Muscle layer of duodenum (tissue), 2 donors: Measurements from ENCODE around the gene MYL12A.
"Not testable (repeated sequence)": the region's sequence is repeated elsewhere in the genome, so short reads cannot be mapped to it uniquely, and the experiment has no call there.

Source experiments
- H3K27ac ChIP-seq: one replicate; pipeline ENCODE4 v1.7.0; 2013; ENCODE audit warnings: mild to moderate bottlenecking, low read length
- H3K27me3 ChIP-seq: one replicate; pipeline ENCODE4 v1.7.0; 2013; ENCODE audit warnings: low read depth, mild to moderate bottlenecking, control low read depth, low read length
- H3K36me3 ChIP-seq, 2 donors: one replicate each; pipeline ENCODE4 v1.7.0; 2013; ENCODE audit warnings: low read length in 2 of 2, control low read depth in 1 of 2, mild to moderate bottlenecking in 1 of 2; ENCODE audit not compliant: insufficient read depth in 2 of 2, control insufficient read depth in 1 of 2
- H3K4me1 ChIP-seq, 2 donors: one replicate each; pipeline ENCODE4 v1.7.0; 2013; ENCODE audit warnings: low read length in 2 of 2, mild to moderate bottlenecking in 2 of 2, control low read depth in 1 of 2, moderate library complexity in 1 of 2; ENCODE audit not compliant: insufficient read depth in 2 of 2, control insufficient read depth in 1 of 2
- H3K4me3 ChIP-seq, 2 donors: one replicate each; pipeline ENCODE4 v1.7.0; 2013; ENCODE audit warnings: low read length in 2 of 2, low read depth in 1 of 2, mild to moderate bottlenecking in 1 of 2
- H3K9me3 ChIP-seq, 2 donors: one replicate each; pipeline ENCODE4 v1.7.0; 2013; ENCODE audit warnings: low read length in 2 of 2, control low read depth in 1 of 2, mild to moderate bottlenecking in 1 of 2; ENCODE audit not compliant: control insufficient read depth in 1 of 2
- donor health status: healthy.

Gene MYL12A

DNA sequence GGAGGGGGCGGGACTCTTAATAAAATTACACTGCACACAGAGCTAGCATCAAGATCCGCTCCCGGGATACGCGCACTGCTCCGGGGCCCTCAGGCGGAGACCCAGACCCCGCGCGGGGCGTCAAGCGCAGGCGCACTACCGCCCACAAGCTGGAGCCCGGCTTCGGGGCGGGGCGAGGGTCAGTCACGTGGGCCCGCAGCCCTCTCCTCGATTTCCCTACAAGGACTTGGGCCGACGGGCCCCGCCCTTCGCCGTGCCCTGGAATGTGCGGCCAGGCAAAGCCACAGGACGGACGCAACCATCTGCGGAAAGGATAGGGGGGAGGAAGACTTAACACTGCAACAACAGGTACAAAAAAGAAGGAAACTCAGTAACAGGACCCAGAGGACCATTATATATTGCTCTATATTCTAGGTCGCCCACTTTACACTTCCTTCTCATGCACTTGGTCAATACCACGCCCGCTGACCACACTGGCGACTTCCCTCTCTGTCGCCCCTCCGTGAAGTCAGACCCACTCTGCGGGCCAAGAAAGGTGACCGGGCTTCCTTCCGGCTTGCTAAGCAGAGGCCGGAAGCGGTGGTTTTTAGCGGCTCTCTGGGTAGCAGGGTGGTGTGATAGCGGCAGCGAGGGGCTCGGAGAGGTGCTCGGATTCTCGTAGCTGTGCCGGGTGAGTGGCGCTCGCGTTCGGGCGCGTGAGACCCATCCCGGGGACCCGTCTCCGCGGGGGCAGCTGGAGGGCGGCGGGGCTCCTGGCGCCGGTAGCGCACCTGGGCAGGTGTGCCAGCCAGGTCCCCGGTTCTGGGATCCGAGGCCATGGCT, at the start of gene MYL12A:
MYL12A (plus strand) TSS at position 562 of the 822 bp plus-strand sequence. CDS start 5,447 bp downstream, outside the sequence.
- peaks cover 11 to 21% of the 10 kb centered on the region in 2 donors for H3K36me3 ChIP-seq
- no peaks in the 10 kb centered on the region for H3K27me3 ChIP-seq
- no peaks in the 10 kb centered on the region for H3K9me3 ChIP-seq
- peak within 1 kb of the TSS; percentile 93 to 98 for H3K4me3 ChIP-seq
- H3K4me1 ChIP-seq, result peaks cover 9 to 18% of the 10 kb centered on the region in 2 donors
- peak within 1 kb of the TSS; percentile 100 for H3K27ac ChIP-seq

DNA sequence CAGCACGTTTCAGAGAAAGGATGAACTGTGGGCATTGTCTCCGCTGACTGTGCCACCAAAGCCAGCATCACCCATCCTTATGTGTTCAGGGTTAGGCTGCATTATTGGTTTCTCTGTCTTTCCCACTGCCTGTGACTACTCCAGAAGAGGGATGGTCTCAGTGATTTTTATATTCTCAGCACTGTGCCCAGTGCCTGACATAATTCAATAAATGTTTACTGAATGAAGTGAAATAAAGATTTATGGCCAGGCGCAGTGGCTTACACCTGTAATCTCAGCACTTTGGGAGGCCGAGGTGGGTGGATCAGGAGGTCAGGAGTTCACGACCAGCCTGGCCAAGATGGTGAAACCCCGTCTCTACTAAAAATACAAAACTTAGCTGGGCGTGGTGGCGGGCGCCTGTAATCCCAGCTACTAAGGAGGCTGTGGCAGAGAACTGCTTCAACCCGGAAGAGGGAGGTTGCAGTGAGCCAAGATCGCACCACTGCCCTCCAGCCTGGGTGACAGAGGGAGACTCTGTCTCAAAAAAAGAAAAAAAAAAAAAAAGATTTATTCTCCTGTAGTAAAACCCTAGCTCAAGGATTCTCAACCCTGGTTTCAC, 49.2 kb upstream of the MYL12A start:
- not testable (repeated sequence) for H3K9me3 ChIP-seq, H3K4me1 ChIP-seq, H3K27ac ChIP-seq

DNA sequence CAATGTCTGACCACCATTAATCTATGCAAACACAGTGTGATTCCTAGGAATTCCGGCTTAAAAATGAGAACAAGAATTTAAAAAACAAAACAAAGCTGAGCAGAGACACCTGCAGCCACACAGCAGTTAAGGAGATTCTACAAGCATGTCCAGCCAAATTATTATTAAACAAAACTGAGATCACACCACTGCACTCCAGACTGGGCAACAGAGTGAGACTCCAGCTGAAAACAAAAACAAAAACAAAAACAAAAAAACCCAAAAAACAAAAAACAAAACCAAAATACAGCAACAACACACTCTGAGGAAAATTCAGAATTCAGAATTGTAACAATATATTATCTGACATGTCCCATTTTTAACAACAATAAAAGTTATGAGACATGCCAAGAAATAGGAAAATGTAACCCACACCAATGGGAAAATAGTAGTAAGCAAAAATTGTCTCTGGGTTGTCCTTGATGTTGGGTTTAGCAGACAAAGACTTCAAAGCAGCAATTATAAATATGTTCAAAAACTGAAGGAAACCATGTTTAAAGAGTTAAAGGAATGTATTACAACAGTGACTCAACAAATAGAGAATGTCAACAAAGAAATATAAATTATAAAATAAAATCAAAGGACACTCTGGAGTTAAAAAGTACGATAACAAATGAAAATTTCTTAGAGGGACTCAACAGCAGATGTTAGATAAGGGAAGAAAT, 47.5 kb upstream of the MYL12A start:
- H3K9me3 ChIP-seq, result peaks cover 0 to 3% of the 10 kb centered on the region in 2 donors
- no peak overlapping the region for H3K27ac ChIP-seq
- no peaks in the 10 kb centered on the region for H3K4me1 ChIP-seq
- H3K4me3 ChIP-seq, result no peak overlapping the region
- H3K36me3 ChIP-seq, result no peaks in the 10 kb centered on the region
- no peaks in the 10 kb centered on the region for H3K27me3 ChIP-seq

More for the DNA sequence above, 49.2 kb upstream of the MYL12A start:
- not testable (repeated sequence) for H3K27me3 ChIP-seq, H3K36me3 ChIP-seq, H3K4me3 ChIP-seq

DNA sequence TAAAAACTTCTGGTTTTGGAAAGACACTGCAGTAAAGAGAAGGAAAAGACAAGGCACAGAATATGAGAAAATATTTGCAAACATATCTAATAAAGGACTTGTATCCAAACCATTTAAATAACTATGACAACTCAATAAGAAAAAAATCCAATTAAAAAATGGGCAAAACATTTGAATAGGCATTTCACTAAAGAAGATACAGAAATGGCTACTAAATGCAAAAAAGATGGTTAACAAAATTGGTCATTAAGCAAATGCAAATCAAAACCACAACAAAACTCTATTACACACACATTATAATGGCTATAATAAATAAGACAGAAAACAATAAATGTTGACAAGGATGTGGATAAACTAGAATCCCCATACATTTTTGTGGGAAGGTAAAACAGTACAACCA, 42.4 kb upstream of the MYL12A start:
- H3K9me3 ChIP-seq, result peaks cover 0 to 5% of the 10 kb centered on the region in 2 donors
- peaks cover 0 to 8% of the 10 kb centered on the region in 2 donors for H3K36me3 ChIP-seq
- H3K4me1 ChIP-seq, result no peaks in the 10 kb centered on the region
- H3K27ac ChIP-seq, result no peak overlapping the region
- H3K27me3 ChIP-seq, result no peaks in the 10 kb centered on the region
- no peak overlapping the region for H3K4me3 ChIP-seq

DNA sequence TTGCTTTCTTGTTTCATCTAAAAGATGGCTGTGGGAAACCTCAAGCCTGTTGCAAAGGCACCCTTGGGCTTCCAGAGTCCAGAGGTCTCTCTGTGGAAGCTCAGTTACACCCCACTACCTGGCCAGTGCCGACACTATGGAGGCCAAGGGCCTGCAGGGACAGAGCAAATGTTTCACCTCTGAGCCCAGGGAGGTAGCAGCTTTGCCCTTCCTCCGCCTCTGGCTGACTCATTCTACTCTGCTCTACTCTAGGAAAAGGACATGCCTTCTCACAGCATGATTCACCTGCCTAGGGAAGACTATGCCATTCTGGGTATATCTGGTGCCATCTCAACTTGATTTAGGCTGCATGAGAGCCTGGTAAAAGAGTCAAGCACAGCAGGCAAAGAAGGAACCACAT, 40.0 kb upstream of the MYL12A start:
- Histone ChIP-seq H3K4me1 (peaks cover 9 to 15% of the 10 kb centered on the region in 2 donors), H3K27me3 (no peaks in the 10 kb centered on the region), H3K27ac (no peak overlapping the region), H3K9me3 (peaks cover 0 to 4% of the 10 kb centered on the region in 2 donors), H3K4me3 (no peak overlapping the region), H3K36me3 (peaks cover 0 to 8% of the 10 kb centered on the region in 2 donors)

DNA sequence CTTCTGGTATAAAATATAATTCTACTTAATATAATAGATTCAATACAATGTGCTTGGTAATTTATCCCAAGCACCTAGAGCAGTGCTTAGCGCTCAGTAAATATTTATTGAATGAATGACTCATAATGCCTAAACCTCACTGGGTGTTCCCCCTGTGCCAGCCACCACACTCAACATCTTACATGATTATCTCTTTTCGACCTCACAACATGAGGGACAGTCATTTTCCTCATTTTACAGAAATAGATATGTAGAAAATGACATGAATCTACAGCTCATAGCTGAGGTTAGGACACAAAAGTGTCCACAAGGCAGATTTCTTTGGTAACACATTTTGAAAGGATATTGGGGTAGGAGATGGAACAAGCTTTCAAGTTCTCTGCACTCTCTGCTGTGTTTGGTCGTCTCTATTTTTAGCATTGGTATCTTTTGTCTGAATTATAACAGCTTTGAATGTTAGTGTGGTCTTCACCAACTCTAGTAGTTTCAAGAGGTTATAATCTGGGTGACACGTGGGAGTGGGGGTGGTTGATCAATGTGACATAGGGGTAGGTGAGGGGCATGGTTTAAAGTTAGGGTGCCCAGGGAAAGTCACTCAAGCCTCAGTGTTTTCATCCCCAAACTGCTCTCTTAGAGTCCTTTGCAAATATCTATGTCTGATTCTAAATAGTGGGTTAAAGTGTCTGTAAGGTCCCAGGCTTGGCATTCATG, 37.6 kb upstream of the MYL12A start:
- Histone ChIP-seq H3K9me3 (peaks cover 0 to 2% of the 10 kb centered on the region in 2 donors), H3K36me3 (peaks cover 0 to 17% of the 10 kb centered on the region in 2 donors), H3K27ac (no peak overlapping the region), H3K27me3 (no peaks in the 10 kb centered on the region), H3K4me3 (no peak overlapping the region), H3K4me1 (peaks cover 16 to 30% of the 10 kb centered on the region in 2 donors)

DNA sequence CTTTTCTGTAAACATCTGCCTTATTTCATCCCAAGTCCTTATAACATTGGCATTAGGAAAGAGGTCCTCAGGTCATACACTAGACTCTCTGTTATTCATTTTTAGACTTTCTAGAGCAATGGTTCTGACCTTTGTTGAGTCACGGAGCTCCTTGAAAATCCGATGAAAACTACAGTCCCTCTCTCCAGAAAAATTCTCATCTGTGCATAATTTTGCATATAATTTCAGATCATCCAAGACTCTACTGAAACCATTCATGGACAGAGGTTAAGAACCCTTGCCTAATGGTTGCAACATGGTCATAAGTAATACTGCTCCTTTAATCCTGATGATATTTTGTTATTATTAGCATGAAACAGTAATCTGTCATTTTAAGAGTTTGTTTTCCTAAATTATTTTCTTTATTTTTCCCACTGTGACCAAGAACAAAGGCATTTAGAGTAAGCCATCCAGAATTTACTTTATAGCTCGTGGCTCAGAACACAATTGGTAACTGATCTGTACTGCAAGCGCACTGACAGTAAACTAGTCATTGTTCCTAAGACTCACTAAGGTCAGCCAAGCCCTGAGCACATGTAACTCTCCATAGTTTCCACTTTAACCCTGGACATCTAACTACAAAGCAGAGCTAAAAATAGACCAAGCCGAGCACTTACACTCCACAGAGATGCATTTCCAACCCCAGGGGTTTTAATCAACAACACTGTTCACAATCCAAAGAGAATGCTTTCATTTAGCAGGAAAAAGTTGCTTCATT, 36.2 kb upstream of the MYL12A start:
- H3K9me3 ChIP-seq, result no peaks in the 10 kb centered on the region
- H3K27ac ChIP-seq, result peak overlapping the region; percentile 57
- no peaks in the 10 kb centered on the region for H3K27me3 ChIP-seq
- H3K4me1 ChIP-seq, result peaks cover 16 to 30% of the 10 kb centered on the region in 2 donors
- H3K36me3 ChIP-seq, result peaks cover 0 to 11% of the 10 kb centered on the region in 2 donors
- H3K4me3 ChIP-seq, result no peak overlapping the region

DNA sequence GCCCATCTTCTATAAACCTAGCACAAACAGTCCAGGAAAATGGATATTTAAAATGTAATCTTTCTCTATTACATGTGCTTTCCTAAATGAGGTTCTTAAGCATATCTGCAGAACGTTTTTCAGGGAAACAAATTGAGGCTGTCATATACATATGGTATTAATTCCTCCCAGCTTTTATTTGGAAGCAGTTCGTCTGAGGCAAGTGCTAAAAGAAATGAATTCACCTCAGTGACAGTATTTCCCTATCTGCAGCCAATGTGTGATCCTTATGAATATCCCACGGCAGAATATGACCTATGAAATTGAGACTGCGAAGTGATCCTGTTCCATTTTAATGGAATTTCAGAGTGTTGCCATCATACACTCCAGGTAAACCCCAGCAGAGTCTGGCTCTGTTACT, 34.9 kb upstream of the MYL12A start:
- H3K36me3 ChIP-seq, result peaks cover 0 to 11% of the 10 kb centered on the region in 2 donors

DNA sequence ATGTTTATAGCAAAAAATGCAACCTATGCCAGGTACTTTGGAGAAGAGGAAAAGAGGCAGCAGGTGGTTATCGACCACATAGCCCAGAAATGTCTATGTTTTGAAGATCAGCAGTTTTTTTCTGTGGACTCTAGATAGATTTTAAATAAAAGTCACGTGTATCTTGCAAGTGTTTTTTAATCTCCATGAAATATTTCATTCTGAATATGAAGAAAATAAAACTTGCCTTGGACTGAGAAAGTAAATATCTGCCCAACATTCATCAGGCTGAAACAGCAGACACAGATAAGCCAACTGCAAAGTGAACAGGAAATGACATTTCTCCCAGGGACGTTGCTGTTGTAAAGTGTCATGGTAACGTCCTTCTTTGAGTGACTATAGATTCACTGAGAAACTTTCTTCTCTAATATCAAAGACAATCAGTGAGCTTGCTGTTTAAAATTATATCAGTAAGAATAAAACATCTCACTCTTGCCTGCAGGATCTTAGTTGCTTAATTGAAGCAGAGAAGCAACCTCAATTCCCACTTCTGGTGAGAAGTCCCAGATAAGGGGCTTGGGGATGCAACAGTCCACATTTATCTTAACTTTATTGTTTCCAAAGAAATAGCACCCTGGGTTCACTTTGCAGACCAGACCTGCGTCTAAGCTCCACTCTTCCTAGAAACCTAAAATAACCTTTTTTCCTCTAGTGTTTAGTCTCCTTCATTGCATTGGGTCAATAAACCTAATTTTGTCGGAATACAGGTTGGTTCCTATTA, 34.1 kb upstream of the MYL12A start:
- Histone ChIP-seq H3K27ac (no peak overlapping the region), H3K4me3 (no peak overlapping the region), H3K4me1 (peaks cover 16 to 33% of the 10 kb centered on the region in 2 donors), H3K36me3 (peaks cover 0 to 11% of the 10 kb centered on the region in 2 donors), H3K27me3 (no peaks in the 10 kb centered on the region), H3K9me3 (no peaks in the 10 kb centered on the region)

More for the DNA sequence above, 34.9 kb upstream of the MYL12A start:
- Histone ChIP-seq H3K27ac (no peak overlapping the region), H3K9me3 (no peaks in the 10 kb centered on the region), H3K27me3 (no peaks in the 10 kb centered on the region), H3K4me3 (no peak overlapping the region), H3K4me1 (peaks cover 16 to 33% of the 10 kb centered on the region in 2 donors)
